Fibroblast of skin of right quadriceps (primary cell): Measurements from ENCODE around the gene RNF2.
"Not testable (repeated sequence)": the region's sequence is repeated elsewhere in the genome, so short reads cannot be mapped to it uniquely, and the experiment has no call there.

Experiments
- DNase-seq: peaks from one replicate; pipeline ENCODE4 v3.0.0-alpha.2; 2013

Gene RNF2

DNA sequence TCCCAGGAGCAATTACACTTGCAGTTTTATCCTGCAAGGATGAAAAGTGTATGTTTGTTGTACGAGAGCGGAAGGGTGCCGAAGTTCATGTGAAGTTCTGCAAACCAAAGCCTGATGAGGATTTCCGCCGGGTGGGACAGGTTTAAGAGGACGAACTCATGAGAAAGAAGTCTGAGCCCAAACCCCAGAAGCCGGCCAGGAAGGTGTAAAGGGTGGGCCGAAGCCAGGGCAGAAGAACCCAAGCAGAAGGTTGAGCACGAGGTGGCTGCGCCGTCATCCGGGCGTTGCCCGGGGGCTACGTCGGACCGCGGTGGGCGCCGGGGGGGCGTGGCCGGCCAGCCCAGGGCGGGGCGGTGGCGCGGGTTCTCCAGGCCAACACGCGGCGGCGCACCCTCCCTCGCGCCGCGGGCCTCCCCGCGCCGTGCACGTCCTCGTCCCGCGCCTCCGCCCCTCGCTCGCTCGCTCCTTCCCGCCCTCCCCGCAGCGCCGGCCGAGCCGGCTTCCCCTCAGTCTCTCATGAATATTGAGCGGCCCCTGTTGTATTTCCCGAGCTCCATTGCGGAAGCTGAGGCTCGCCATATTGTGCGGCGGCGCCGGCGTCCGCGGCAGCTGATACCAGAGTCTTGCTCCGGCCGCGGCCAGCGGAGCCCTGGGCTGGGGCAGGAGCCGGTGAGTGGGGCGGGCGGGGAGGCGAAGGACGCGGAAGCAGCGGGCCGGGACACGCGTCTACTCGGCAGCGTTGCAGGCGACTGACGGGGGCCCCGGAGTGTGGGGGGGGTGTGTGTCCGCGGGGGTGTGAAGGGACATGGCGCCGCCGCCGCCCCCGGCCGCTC lies at the start of gene RNF2:
Gene RNF2 (plus strand): TSS at position 578 of the 833 bp plus-strand sequence. CDS start 41,996 bp downstream, outside the sequence.
- DNase-seq = peak; percentile 79

DNA sequence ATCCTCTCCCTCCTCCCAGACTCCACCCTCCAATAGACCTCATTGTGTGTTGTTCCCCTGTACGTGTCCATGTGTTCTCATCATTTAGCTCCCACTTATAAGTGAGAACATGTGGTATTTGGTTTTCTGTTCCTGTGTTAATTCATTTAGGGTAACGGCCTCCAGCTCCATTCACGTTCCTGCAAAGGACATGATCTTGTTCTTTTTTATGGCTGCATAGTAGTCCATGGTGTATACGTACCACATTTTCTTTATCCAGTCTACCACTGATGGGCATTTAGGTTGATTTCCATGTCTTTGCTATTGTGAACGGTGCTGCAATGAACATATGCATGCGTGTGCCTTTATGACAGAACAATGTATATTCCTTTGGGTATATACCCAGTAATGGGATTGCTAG lies 45.4 kb upstream of the RNF2 start:
- DNase-seq = not testable (repeated sequence)

GRCh38 chr1:185001312-185001880 lies 44.0 kb upstream of the RNF2 start:
- not testable (repeated sequence) for DNase-seq

GRCh38 chr1:185008838-185009237 lies 36.5 kb upstream of the RNF2 start:
- no peak for DNase-seq

GRCh38 chr1:185010361-185010760 lies 35.0 kb upstream of the RNF2 start:
- DNase-seq = no peak

DNA sequence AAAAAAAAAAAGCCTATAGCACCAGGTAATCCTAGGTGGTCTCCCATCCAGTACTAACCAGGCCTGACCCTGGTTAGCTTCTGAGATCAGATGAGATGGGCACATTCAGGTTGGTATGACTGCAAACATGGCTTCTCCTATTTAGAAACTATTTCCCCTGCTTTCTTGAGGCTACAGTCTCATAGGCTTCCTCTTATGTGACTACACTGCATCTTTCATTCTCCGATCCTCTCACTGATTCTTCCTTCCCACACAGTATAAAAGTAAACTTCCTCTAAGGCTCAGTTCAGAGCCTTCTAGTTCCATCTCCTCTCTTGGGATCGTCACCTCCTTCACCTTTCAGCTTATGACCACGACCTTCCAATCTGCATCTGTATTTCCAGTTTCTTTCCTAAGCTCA lies 30.4 kb upstream of the RNF2 start:
- DNase-seq = no peak

DNA sequence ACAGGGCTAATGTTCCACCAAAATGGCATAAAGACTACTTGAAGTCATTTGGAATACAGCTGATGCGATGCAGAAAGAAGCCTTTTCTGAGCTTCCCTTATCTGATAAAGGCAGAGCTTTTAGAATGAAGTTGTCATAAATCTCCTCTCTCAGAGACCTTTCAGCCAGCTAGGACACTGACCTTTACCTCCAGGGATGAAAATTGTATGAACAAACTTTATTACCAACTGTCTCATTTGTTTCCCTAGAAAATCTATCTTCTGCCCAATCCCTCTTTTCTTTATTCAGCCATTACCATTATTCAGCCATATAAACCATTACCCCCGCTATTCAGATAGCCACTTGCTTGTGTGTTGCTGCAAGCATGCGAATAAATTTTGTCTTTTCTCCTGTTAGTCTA lies 29.7 kb upstream of the RNF2 start:
- no peak for DNase-seq

DNA sequence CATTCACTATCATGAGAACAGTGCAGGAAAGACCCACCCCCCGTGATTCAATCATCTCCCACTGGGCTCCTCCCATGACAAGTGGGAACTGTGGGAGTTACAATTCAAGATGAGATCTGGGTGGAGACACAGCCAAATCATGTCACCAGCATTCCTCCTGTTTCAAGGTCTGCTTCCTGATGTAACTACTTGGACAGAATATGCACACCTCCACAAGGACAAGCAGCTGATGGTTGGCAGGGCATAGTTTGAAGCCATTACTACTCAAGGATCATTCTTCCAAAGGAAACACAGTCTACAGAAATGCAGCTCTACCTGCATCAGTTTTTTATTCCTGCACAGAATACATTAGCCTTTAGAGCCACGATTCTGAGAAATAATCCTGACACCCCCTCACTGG lies 28.5 kb upstream of the RNF2 start:
- no peak for DNase-seq

DNA sequence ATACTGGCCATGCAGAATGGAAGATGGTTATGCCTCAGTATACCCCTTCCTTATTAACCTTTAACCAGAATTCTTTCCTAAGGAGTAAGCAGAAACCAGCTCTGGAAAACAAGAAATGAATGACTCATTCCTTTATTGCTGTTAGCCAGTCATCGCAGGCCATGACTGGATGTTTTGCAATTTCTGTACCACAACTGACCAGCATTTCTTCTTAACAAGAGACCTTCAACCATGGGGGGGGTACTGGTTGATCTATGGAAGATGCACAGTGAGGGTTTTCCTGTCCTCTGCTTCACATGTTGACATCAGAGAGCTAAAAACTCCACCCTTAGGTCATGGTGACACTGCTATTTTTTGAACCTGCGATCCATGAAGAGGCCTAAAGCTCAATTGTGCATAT lies 28.0 kb upstream of the RNF2 start:
- DNase-seq = peak; percentile 85

DNA sequence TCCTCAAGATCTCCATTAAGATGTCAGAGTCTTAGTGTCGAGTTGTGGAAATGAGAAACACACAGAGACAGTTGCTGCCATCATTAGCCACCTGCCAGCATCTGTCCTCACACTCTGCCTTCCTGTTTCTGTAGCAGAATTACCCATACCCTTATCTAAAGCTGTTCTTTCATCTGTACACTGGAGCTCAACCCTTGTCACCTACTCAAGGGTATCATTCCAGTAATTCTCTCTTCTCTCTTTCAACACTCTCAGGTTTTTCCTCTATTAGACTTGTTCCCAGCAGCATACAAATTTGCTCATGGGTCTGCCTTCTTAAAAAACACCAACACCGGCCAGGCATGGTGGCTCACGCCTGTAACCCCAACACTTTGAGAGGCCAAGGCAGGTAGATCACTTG lies 27.4 kb upstream of the RNF2 start:
- no peak for DNase-seq

- DNase-seq = no peak
Measured at GRCh38 chr1:185027252-185027882, 18.0 kb upstream of the RNF2 start.

DNA sequence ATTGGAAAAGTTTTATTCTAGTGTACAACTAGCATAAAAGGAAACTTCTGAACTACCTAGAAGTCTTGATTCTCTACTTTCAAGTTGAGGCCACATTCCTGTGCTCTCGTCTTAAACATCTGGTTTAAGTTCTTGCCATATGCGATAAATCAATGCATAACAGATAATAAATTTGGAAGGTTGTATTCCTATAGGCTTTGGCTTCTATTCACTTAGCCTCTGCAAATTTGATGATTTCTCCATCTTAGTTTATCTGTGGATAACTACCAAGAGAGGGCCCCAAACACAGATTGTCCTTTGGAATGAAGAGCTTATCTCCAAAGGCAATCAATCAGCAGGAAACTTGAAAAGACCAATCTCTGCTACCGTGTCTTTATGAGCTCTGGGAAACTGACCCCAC lies 11.7 kb upstream of the RNF2 start:
- DNase-seq = no peak

DNA sequence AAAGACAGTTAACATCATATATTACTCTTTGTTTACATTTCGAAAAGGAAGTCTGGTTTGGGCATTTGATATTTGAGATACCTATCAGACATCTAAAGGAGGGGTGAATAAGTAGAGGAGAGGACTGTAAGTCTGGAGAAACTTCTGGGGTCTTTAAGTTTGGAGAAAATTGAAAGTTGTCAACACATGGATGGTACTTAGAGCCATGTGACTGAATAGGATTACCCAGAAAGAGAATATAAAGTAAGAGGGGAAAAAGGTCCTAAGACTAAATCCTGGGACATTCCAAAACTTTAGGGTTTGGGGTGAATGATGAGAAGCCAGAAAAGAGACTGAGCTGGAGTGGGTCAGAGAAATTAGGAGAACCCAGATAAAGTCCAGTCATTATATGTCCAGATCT lies 10.1 kb upstream of the RNF2 start:
- DNase-seq = no peak

DNA sequence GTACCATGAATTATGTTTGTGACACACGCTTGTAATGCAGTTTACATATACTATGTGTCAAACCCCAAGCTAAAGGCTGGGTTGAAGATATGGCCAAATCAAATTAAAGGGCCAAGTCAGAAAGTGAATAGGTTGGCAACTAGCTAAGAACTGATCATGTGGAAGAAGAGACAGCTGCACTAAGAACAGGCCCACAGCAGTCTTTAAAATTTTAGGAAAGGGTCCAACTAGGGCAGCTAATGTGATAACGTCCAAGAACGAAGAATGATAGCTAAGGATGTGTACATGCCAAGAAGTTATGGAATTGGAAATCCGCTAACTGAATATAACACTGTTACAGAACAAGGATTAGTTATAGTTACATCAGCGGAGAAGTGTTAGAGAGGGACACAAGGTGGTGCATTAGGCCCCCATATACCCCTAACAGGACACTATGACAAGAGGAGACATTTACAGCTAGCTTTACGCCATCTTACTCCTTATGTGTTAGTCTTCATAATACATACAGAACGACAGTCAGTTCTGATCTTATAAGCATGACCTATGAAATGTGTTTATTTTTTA lies 6.5 kb upstream of the RNF2 start:
- no peak for DNase-seq

DNA sequence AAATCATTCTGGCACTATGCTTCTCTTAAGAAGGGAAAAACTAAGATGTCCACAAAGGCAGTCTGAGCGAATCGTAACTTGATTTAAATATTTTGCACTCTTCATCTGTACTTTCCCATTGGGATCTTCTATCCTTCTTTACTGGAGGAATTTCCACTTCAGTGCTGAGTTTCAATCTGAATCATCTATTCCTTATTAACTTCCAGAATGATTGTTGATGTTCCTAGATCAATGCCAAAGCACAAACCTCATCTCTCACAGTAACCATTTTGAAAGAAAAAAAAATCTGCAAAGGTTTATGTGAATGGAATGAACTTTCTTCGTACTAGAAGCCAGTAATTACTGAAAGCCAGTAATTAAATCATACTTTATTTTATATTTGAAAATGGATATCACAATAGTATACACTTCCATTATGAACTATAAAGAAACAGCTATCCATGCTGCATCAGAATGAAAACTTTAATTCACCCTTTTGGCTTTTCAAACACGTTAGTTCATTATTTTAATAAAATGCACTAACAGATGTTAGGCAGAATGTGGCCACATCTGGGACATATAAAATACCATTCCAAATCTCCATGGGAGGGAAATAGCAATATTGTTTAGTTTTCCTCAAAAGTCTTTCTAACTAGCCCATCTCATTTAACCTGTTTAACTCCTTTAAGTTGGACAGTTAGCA lies 5.5 kb upstream of the RNF2 start:
- DNase-seq = no peak

DNA sequence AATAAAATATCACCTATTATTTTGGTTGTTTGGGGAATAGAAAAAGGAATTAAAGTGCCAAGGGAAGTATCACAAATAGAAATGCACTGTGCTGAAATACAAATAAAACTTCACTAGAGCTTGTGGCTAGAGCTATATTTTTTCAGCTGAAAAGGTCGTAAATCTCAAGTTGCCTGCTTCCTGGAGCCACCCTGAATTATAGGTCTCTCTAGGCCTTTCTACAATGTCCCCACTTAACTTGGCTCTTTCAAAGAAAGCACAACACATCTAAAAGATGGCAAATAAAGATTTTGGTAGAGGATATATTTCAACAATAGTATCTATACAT lies 5.0 kb upstream of the RNF2 start:
- no peak for DNase-seq

GRCh38 chr1:185041742-185042141 lies 3.6 kb upstream of the RNF2 start:
- no peak for DNase-seq

GRCh38 chr1:185042737-185043136 lies 2.6 kb upstream of the RNF2 start:
- no peak for DNase-seq

GRCh38 chr1:185044387-185044786 lies 971 bp upstream of the RNF2 start:
- DNase-seq = no peak

GRCh38 chr1:185045814-185046492 lies 595 bp downstream of the RNF2 start:
- DNase-seq = peak; percentile 28

DNA sequence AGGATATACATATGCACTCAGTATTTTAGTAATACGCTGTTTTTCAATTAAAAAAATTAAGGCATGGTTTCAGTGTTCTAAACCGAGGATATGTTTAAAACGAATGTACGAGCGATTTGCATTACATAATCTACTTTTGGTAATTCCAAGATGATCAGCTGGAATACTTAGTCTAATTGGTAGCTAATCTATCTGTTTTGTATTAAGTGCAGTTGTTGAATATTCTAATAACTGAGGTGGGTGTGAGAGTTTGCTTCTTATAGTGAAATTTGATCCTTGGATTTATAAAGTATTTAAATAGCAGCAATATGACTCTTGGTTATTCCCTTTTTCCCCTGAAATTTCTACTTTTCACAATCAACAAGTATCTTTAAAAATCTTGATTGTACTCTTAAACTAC lies 1.3 kb downstream of the RNF2 start:
- DNase-seq = no peak

- no peak for DNase-seq
Measured at GRCh38 chr1:185049670-185050069, 4.3 kb downstream of the RNF2 start.
